Epithelial cell of esophagus (primary cell): ENCODE measurements around the gene ST8SIA1.
A peak's percentile ranks its signal among the peaks of the same experiment; 100 is the strongest.

ENCODE experiments used
- DNase-seq: peaks from one replicate; pipeline ENCODE4 v3.0.0; 2010; ENCODE audit warnings: low read depth
- H3K4me3 ChIP-seq: 2 replicates; pipeline ENCODE4 v1.5.1; 2011; ENCODE audit warnings: mild to moderate bottlenecking, low read length, control low read depth
- TF ChIP-seq, protein P1 (sequence below): IDR thresholded peaks from 2 replicates; pipeline ENCODE4 v1.5.1; 2011; ENCODE audit warnings: low read depth, mild to moderate bottlenecking, low read length, control low read depth, inconsistent platforms; ENCODE audit not compliant: insufficient read depth; ENCODE audit errors: missing control alignments

ST8SIA1 gene

DNA sequence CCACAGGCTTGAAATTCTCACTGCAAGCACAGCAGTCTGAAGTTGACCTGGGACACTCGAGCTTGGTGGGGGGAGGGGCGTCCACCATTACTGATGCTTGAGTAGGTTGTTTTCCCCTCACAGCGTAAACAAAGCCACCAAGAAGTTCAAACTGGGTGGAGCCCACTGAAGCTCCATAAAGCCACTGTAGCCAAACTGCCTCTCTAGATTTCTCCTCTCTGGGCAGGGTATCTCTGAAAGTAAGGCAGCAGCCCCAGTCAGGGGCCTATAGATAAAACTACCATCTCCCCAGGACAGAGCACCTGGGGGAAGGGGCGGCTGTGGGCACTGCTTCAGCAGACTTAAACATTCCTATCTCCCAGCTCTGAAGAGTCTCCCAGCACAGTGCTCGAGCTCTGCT lies 31.7 kb upstream of the ST8SIA1 start:
- DNase-seq = no peak
- no peak overlapping the region for H3K4me3 ChIP-seq
- TF ChIP-seq, protein P1, sequence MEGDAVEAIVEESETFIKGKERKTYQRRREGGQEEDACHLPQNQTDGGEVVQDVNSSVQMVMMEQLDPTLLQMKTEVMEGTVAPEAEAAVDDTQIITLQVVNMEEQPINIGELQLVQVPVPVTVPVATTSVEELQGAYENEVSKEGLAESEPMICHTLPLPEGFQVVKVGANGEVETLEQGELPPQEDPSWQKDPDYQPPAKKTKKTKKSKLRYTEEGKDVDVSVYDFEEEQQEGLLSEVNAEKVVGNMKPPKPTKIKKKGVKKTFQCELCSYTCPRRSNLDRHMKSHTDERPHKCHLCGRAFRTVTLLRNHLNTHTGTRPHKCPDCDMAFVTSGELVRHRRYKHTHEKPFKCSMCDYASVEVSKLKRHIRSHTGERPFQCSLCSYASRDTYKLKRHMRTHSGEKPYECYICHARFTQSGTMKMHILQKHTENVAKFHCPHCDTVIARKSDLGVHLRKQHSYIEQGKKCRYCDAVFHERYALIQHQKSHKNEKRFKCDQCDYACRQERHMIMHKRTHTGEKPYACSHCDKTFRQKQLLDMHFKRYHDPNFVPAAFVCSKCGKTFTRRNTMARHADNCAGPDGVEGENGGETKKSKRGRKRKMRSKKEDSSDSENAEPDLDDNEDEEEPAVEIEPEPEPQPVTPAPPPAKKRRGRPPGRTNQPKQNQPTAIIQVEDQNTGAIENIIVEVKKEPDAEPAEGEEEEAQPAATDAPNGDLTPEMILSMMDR = no peak

- TF ChIP-seq, protein P1 = no peak
- DNase-seq = peak; percentile 28
- no peak overlapping the region for H3K4me3 ChIP-seq
Observed at GRCh38 chr12:22361785-22362184, 27.3 kb upstream of the ST8SIA1 start.

DNA sequence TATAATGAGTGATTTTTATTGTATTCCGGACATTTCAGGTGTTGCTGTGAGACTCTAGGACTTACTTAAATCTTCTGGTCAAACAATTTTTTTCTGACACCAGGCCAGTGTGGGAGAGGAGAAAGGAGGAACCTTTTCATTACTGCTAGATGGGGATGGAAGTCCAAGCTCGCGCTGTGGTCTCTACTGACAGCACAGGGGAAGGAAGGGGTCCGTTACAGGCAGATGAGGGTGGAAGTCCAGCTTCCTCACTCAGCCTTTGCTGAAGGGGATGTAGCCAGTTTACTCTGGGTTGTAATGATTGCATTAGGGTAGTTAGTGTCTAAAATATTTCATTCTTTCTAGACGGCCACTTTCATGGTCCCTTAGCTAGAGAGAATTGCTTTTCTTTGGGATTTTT lies 26.3 kb upstream of the ST8SIA1 start:
- no peak for DNase-seq
- no peak overlapping the region for H3K4me3 ChIP-seq
- TF ChIP-seq, protein P1 = no peak

DNA sequence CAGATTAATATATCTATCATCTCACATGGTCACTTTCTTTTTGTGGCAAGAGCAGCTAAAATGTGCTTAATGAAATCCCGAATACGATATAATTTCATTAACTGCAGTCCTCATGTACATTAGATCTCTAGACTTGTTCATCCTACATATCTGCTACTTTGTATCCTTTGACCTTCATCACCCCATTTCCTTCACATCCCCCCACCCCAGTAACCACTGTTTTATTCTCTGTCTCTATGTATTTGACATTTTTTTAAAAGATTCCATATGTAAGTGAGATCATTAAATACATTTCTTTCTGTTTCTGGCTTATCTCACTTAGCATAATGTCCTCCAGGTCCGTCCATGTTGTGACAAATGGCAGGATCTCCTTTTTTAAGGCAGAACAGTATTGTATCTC lies 23.0 kb upstream of the ST8SIA1 start:
- TF ChIP-seq, protein P1 = no peak
- no peak overlapping the region for H3K4me3 ChIP-seq
- DNase-seq = no peak

DNA sequence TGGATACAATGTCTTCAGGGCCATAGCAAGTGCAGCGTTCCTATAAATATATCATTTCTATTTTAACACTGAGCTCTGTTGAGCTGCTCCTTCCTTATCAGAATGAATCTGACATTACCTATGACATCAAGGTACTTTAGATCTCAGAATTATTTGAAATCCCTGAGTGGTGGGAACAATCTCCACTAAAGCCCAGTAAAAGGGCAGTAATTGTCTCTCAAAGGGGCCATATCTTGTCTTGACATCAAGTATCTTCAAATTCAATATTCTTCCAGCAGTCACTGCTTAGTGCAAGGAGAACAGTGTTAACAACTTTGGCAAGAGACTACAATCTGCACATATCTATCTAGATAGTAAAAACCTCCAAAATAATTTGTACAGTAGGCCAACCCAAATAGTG lies 21.7 kb upstream of the ST8SIA1 start:
- H3K4me3 ChIP-seq = no peak overlapping the region
- DNase-seq = no peak
- TF ChIP-seq, protein P1 = no peak

DNA sequence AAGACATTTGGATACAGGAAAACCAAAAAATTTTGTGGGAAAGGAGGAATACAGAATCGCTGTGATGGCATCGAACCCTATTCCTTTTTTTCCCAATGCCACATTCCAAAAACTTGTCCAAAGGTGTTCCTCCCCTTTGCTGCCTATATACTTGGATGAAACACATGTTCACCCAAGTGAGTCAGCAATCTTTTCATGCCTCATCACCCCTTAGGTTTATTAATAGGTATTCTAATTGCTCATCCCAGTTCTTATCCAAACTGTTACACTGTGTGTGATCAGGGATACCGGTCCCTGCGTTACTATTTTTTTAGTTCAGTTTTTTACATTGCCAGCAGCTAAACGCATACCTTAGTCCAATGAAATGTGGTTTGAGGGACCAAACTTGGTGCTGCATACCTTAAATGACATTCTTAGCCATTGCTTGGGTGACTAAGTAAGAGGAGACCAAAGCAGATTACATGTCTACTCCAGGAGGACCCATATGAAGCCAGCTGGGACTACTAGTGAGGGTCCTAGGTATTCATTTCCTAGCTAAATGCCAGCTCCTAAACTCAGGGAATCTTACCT lies 20.6 kb upstream of the ST8SIA1 start:
- H3K4me3 ChIP-seq = no peak overlapping the region
- peak; percentile 60 for DNase-seq
- TF ChIP-seq, protein P1 = no peak

GRCh38 chr12:22353615-22354325 lies 19.3 kb upstream of the ST8SIA1 start:
- TF ChIP-seq, protein P1 = no peak
- no peak for DNase-seq
- no peak overlapping the region for H3K4me3 ChIP-seq
